ENCODE results near the gene VRK3. TPM values are rescaled to one million over a fixed set of nuclear protein-coding genes. Genes with fewer than 3 reads are reported as not detected.

VRK3 gene
- polyA plus RNA-seq, 1 of the 3 experiments (the other 2 are of a cell fraction), result 30.3 TPM

- POLR2A ChIA-PET, result no interaction called here
- Histone ChIP-seq H3K9ac (no peak overlapping the region), H4K20me1 (ENCODE audit: insufficient read depth) (no peaks in the 10 kb centered on the region), H3K4me3 (ENCODE audit: low read depth in 2 of 2, low read length in 1 of 2) (no peak overlapping the region), H3F3A (replicated peaks; ENCODE audit: insufficient read depth) (peaks cover 4% of the 10 kb centered on the region), H3K9me3 (no peaks in the 10 kb centered on the region), H3K4me1 (ENCODE audit: control insufficient read depth in 1 of 2, insufficient read depth in 2 of 2, low read depth in 1 of 2, low read length in 1 of 2) (peaks cover 0 to 3% of the 10 kb centered on the region in 2 experiments; a peak in 1 of 4 replicates), H3K9me2 (no peaks in the 10 kb centered on the region), H3K27me3 (ENCODE audit: insufficient read depth) (no peaks in the 10 kb centered on the region; the same call in 1 of the 2 replicates), H3K36me3 (replicated peaks in 1 of 2; ENCODE audit: control insufficient read depth in 1 of 2, insufficient read depth in 2 of 2, low read length in 1 of 2) (peaks cover 0 to 4% of the 10 kb centered on the region in 2 experiments), H2AFZ (ENCODE audit: low read depth) (no peak overlapping the region), H3K27ac (ENCODE audit: low read depth in 2 of 2, low read length in 1 of 2) (no peak overlapping the region), H3K79me2 (ENCODE audit: insufficient read depth) (no peaks in the 10 kb centered on the region), H3K4me2 (no peak overlapping the region)
- CTCF ChIA-PET, result interaction anchor here (0.6 to 6.1 kb wide), 4 partner anchors 9 to 46 kb away, joined by 3 to 94 read pairs (median 35); no protein-coding TSS in a partner anchor
- DNase-seq, result no peak
- TF ChIP-seq MEF2A (IDR thresholded peaks at IDR 0.05; ENCODE audit: borderline replicate concordance, low read depth) (no peak), EZH2phosphoT487 (IDR thresholded peaks at IDR 0.05; ENCODE audit: borderline replicate concordance, low read depth) (no peak), SIN3A (IDR thresholded peaks at IDR 0.05; ENCODE audit: borderline replicate concordance, low read depth, low read length) (no peak), SMC3 (IDR thresholded peaks at IDR 0.05; ENCODE audit: low read depth, low read length) (no peak), MXI1 (IDR thresholded peaks at IDR 0.05; ENCODE audit: low read depth, low read length) (no peak), RAD21 (IDR thresholded peaks at IDR 0.05; ENCODE audit: low read length) (no peak), FOXJ3 (CRISPR knock-in tag; IDR thresholded peaks at IDR 0.05) (no peak), FOXM1 (IDR thresholded peaks at IDR 0.05; ENCODE audit: low read depth) (no peak), PBX3 (IDR thresholded peaks at IDR 0.05) (no peak), REST (IDR thresholded peaks at IDR 0.05; ENCODE audit: low read depth, low read length) (no peak), RXRA (IDR thresholded peaks at IDR 0.05; ENCODE audit: borderline replicate concordance, low read depth) (no peak), RFX5 (IDR thresholded peaks at IDR 0.05; ENCODE audit: low read length) (no peak), TCF12 (IDR thresholded peaks at IDR 0.05) (no peak), EP300 (IDR thresholded peaks at IDR 0.05; ENCODE audit: borderline replicate concordance in 1 of 2, low read depth in 1 of 2, low read length in 1 of 2) (no peak), NFIC (IDR thresholded peaks at IDR 0.05; ENCODE audit: borderline replicate concordance) (no peak), GATA2 (CRISPR knock-in tag; IDR thresholded peaks at IDR 0.05) (no peak), ELF1 (IDR thresholded peaks at IDR 0.05) (no peak), CHD2 (IDR thresholded peaks at IDR 0.05; ENCODE audit: low read length, partially characterized antibody) (no peak), TEAD4 (IDR thresholded peaks at IDR 0.05; ENCODE audit: borderline replicate concordance, insufficient read depth) (no peak)
- TF ChIP-seq, protein P1, sequence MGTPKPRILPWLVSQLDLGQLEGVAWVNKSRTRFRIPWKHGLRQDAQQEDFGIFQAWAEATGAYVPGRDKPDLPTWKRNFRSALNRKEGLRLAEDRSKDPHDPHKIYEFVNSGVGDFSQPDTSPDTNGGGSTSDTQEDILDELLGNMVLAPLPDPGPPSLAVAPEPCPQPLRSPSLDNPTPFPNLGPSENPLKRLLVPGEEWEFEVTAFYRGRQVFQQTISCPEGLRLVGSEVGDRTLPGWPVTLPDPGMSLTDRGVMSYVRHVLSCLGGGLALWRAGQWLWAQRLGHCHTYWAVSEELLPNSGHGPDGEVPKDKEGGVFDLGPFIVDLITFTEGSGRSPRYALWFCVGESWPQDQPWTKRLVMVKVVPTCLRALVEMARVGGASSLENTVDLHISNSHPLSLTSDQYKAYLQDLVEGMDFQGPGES (IDR thresholded peaks at IDR 0.05; ENCODE audit: low read depth, low read length), result no peak
- WGBS (ENCODE audit: low lambda C conversion rate), result 48% methylated on average over 5 of the region's 5 CpGs
These were observed 88.6 kb downstream of the VRK3 start for GRCh38 chr19:49936549-49936948.

Measured in SK-N-SH (cell line).